MV-4-11 (cell line): ENCODE measurements around the gene COA7.
"Not testable (repeated sequence)": the region's sequence is repeated elsewhere in the genome, so short reads cannot be mapped to it uniquely, and the experiment has no call there.

Experiments
- DNase-seq: peaks from one replicate; lab custom pipeline; 2025; lab: John Stamatoyannopoulos, UW

The COA7 gene

DNA sequence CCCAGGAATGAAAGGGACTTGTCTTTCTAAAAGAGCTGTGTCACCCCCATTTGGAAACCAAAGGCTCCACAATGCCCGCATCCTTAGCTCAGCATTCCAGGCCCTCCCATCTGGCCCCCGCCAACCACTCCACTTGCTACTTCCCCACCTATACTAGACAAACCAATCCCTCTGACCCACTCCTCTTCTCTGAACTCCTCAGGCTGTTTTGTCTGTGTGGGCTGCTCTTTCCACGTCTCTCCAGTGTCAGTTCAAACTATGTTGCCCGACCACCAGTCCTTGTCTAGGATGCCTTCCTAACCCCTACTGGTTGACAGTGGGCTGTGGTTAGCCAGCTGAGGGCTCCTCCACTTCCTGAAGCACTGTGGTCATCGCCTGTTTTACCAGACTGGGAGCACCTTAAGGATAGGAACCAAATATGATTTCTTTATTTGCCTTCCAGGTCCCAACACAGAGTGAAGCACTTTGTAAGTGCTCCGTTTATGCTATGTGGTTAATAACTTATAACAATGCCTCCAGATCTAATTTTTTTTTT is 8.1 kb upstream of the COA7 start:
- peak; percentile 38 for DNase-seq

DNA sequence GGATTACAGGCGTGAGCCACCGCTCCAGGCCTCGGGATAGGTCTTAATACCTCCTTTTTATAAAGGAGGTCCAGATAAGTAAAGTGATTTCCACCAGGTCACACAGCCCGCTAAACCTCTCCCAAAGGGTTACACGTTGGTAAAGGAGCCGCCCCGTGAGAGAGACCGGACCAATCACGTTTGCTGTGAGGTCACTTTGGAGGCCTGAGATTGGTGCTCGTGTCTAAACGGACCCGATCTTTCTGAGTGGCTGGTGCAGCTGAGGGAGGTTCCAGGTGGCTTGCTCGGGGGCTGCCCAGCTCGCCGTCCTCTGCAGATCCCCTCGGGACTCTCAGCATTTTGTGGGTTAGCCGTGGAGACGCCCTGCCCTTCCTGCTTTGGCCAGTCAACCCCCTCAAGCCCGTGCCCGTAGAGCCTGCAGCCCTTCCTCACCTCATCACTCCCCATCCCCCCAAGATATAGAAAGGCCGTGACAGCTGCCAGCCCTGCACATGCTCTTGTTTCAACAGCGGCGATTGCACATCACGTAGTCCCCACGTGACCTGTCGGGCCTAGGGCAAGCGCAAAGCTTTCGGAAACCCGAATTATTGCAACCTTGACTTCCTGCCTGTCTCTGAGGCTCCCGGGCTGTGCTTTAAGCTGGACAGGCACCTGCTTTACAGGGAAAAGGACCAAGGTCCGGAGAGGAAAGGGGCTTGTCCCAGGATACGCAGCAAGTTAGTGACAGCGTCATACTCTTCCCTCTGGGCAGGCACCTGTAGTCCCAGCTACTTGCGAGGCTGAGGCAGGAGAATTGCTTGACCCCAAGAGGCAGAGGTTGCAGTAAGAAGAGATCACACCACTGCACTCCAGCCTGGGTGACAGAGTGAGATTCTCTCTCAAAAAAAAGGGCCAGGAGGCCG is 5.0 kb upstream of the COA7 start:
- peak; percentile 90 for DNase-seq

DNA sequence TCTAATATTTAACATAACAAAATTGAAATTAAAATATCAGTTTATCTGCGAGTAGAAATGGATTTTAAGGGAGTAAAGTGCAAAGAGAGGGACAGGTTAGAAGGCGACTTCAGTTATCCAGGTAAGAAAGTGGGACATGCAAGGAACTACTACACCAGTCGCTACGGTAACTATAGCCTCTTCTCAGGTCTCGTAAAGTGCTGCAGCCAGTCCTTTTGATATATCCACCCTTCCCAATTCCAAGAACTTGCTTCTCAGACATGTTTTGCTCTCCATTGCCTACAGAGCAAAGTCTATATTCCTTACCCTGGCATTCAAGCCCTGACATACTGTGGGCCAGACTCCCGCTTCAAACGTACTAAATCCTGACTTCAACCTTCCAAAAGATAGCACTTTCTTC is 2.5 kb downstream of the COA7 start:
- DNase-seq = no peak

DNA sequence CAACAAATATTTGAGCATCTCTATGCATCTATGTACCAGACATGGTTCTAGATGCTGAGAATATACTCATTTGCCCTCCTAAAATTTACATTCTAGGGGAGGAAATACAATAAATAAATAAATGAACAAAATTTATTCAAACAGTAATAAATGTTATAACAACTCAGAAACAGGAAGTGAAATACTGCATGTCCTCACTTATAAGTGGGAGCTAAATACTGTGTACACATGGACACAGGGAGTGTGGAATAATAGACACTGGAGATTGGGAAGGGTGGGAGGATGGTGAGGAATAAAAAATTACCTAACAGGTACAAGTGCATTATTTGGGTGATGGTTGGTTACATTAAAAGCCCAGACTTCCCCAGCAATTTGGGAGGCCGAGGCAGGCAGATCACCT is 4.3 kb downstream of the COA7 start:
- DNase-seq = peak; percentile 2

DNA sequence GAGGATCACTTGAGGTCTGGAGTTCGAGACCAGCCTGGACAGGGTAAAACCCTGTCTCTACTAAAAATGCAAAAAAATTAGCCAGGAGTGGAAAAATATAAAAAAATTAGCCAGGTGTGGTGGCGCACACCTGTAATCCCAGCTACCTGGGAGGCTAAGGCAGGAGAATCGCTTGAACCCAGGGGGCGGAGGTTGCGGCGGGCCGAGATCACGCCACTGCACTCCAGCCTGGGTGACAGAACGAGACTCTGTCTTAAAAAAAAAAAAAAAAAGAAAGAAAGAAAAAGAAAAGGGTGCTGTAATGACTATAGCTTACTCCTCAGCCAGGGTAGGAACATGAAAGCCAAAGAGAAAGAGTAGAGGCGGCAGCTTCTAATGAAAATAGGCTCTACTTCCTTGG is 4.8 kb downstream of the COA7 start:
- not testable (repeated sequence) for DNase-seq

DNA sequence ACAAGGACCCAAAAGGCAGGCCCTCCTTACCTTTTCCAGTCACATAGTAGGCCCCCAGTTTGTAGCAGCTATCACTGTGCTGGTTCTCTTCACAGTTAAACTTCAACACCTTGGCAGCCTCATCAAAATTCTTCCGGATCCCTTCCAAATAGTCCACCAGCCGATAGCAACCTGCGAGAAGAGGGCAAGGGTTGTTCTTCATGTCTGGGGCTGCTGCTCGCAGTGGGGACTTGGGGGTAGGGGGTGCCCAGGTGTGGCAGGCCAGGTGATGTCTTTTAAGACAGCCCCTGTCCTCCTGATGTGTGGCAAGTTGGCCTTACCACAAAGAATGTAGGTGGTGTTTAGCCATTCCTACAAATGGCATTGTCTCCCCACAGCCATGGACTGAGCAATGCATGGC is 5.5 kb downstream of the COA7 start:
- DNase-seq = no peak

DNA sequence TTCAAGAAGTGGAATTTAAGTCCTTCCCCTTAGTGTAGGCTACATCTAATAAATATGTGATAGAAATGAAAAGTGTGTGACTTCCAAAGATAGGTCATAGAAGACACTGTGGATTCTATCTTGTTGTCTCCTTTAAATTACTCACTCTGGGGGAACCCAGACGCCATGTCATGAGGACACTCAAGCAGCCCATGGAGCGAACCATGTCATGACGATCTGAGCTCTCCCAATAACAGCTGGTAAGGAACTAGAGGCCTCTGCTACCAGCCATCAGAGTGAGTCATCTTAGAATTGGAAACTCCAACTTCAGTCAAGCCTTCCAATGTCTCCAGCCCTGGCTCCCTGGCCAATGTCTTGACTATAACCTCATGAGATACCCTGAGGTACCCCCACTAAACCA is 6.3 kb downstream of the COA7 start:
- DNase-seq = peak; percentile 7

DNA sequence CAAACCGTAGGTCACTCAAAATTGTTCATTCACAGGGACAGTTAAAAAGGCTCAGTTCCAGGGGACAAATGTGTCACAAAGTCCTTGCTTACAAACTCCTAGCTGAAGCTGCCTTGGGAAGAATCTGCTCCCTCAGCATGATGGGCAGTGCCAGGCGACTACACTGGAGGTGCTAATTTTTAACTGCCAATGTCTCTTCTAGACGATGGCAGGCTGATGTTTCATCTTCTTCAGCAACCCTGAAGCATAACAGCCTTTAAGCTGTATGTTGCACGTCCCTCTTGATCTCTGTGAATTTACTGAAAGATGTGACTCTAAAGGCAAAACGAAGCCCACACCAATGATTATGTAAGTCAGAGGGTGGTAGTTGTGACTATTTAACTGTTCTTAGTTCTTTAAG is 11.3 kb downstream of the COA7 start:
- no peak for DNase-seq

DNA sequence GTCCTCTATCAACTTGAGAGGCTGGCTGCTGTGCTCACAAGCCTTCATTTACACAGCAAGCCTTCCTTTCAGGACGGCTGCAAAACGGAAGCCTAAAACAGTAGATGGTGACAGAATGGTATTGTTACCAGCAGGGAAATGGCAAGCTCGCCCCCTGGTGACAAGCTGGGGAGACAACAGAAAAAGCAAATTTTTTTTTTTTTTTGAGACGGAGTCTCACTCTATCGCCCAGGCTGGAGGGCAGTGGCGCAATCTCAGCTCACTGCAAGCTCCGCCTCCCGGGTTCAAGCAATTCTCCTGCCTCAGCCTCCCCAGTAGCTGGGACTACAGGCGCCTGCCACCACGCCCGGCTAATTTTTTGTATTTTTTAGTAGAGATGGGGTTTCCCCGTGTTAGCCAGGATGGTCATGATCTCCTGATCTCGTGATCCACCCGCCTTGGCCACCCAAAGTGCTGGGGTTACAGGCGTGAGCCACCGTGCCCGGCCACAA is 11.8 kb downstream of the COA7 start:
- peak; percentile 79 for DNase-seq

DNA sequence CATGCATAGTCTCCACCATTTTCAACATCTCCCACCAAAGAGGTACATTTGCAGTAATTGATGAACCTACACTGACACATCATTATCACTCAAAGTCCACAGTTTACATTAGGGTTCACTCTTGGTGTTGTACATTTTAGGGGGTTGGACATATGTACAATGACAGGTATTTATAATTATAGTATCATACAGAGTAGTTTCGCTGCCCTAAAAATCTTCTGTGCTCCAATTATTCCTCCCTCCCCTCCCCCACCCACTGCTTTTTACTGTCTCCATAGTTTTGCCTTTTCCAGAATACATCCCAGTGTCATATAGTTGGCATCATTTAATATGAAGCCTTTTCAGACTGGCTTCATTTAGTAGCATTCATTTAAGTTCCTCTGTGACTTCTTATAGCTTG is 13.6 kb downstream of the COA7 start:
- DNase-seq = no peak

DNA sequence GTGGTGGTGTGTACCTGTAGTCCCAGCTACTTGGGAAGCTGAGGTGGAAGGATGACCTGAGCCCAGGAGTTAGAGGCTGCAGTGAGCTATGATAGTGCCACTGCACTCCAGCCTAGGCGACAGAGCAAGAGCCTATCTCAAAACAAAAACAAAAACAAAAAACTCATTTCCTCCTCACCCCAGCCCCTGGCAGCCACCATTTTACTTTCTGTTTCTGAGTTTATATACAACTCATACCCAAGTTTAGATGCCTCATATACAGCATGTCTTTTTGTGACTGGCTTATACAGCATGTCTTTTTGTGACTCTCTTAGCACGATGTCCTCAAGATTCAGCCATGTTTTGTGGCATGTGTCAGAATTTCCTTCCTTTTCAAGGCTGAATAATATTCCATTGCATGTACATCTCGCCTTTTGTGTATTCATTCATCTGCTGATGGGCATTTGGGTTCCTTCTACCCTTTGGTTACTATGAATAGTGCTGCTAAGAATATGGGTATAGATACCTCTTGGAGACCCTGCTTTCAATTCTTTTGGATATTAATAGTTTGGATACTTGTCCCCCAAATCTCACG is 14.7 kb downstream of the COA7 start:
- no peak for DNase-seq

DNA sequence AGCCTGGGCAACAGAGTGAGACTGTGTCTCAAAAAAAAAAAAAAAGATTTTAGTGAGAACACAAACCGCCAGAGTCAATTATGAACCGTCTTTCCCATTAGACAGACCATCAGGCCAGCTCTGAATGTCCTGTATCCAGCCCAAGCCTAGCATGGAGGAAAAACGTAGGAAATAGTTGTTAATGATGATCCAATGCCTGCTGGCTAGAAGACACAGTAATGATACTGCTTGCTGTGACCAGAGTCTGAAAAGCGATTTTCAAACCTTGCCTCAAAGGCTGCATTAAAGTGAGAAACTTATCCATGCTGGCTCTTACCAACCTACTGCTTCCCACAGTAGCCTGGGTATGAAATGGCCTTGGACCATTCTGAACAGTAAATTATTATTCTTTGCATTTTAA is 17.0 kb downstream of the COA7 start:
- DNase-seq = no peak

DNA sequence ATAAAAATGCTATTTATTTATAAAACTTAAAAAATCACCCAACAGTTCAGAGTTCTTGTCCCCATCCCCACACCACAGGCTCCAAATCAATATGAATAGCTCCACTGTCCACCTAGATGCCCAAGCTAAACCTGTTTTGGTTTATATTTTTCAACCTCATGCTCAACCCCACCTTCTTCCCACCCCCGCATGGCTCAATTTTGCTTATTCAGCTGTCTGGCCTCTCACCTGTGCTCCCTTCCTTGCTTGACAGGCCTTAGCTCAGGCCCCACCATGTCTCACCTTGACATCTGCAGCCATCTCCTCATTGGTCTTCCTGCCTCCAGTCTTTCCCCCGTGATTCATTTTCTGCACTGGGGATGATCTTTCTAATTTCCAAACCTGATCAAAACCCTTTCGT is 17.8 kb downstream of the COA7 start:
- DNase-seq = no peak

DNA sequence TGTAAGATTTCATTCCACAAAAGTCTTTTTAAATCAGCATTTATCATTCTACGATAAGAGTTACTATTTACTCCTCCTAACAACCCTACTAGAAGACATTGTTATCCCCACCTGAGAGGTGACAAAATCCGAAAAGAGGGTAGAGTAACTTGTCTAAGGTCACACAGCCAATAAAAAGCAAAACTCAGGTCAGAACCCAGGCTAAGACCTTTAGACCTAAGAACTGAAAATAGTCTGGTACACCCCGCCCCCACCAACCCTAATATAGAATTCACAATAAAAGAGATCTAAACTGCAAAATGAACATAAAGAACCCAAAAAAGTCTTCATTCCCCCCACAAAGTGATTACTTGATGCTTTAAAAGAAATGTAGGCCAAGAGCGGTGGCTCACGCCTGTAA is 18.6 kb downstream of the COA7 start:
- no peak for DNase-seq

DNA sequence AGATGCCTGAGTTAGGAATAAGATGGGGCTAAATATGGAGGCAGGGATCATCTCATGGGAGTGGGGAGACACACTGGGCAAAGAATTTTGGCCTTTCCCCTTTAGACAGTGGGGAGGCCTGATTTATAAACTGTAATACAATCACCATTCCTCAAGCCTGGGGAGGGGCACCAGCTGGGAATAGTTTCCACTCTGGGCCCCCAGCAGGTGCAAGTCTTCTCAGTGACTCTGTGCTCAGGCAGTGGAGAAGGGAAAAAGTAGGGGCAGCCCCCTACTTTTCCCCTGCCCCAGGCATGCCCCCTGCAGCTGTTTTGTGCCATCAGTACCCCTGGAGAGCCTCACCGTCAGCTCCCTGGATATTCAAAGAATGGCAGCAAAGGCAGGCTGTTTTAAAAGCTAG is 19.1 kb downstream of the COA7 start:
- DNase-seq = no peak

DNA sequence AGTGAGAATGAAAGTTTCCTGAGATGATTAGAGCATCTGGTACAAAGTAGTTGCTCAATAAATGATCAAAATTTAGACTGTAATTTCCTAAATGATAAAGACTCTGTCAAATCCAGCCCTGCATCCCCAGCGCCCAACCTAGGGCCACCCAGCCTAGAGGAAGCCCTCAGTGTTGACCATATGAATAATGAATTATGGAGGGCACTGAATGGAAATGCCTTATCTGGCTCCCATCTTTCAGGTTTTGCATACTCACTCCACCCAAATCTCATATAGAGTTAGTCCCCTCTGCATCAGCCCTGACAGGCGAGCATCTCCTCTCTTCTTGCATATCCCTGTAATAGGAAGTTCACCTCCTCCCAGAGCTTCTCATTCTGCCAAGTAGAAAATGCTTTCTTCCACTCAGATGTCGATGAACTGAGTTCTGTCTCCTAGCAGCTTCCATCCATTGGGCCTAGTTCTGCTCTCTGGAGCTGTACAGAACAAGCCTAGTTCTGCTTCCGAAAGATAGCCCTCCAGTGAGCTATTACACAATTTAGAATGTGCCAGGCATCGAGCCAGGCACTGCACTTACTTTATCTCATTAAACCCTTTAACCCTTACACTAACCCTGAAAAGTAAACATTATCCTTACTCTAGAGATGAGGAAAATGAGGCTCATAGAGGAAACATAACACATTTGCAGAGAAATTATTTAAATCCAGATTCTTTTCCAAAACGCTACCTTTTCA is 20.9 kb downstream of the COA7 start:
- peak; percentile 12 for DNase-seq

DNA sequence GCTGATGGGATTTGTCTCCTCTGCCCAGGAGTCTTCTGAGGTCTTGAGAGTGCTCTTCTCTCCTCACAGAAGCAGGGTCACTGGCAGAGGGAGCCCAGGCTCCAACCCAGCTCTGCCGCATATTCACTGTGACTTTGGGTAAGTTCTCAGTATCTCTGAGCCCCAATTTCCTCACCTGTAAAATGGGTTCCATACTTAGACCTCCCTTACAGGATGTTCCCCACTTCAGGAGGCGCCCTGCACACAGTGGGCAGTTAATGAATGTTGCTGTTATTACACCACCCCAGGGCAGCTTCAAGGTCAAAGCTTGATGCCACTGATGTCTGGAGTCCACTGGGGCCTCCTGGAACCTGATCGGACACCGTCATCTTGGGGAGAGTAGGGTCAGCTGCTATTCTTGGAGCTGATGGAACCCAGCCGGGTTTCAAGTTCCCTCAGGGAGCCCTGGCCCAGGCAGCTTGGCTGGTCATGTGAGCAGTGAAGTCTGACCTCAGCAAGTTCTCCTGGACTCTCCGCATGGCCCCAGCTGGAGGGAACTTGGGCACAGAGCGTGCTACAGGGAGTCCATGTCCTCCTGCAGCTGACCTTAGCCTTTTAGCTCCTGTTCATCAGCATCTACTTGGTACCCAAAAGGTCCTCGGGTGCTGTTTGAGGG is 21.8 kb downstream of the COA7 start:
- no peak for DNase-seq

DNA sequence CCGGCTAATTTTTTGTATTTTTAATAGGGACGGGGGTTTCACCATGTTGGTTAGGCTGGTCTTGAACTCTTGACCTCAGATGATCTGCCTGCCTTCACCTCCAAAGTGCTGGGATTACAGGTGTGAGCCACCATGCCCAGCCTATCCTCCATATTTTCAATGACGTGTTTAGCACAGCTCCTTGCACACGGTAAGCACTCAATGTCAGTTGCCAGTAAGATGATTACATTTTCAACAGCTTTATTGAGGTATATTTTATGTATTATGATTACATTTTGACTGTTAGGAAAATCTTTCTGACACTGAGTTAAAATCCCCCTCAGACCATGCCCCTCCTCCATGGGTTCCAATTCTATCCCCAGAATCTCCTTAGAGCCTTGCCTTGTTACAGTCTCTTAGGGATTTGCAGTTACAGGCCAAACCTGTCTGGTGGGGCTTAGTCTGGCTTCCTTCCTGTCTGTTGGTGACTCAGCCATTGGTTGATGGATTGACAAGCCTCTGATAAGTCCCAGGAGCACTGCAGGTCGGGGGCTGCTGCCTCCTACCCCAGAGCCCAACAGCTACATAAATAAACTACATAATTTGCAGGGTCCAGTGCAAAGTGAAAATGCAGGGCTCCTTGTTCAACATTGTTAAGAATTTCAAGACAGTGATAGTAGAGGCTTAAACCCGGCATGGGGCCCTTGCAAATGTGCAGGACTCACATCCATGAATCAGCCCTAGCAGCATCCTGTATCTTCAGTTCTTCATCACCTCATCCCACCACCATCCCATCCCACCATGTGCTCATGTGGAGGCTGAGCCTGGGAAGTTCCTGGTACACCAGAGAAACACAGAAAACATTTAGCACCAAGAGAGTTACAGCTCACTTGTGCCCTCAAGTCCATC is 23.4 kb downstream of the COA7 start:
- DNase-seq = peak; percentile 52

DNA sequence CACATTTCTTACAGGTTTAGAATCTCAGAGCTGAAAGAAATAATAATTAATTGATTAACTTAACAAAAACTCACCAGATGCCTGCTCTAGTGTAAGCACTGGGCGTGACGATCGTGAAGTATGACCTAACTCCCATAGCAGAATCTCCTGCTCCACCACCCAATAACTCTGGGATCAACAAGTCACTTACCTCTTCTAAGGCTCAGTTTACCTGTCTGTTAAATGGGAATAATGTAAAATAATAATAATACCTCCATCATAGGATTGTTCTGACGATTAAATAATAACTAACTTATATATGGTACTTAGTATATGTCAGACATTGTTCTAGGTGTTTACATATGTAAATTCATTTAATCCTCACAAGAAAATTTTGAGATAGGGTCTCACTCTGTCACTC is 24.6 kb downstream of the COA7 start:
- DNase-seq = no peak

DNA sequence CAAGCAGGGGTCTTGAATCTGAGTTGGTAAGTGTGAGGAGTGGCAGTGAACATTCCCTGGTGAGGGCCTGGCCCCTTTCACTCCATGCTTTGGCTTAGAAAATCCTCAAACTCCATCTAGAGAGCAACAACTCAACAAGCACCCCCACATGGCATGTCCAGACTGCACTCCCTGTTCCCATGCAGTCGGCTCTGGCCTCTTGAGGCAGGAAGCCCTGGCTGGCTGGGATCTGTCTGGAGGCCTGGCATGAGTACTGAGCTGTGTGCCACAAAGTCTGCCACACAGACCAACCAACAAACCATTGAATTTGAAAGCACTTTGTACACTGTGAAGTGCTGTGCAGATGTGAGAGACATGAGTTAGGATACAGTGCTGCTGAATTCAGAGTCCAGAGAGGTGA is 25.2 kb downstream of the COA7 start:
- DNase-seq = no peak

DNA sequence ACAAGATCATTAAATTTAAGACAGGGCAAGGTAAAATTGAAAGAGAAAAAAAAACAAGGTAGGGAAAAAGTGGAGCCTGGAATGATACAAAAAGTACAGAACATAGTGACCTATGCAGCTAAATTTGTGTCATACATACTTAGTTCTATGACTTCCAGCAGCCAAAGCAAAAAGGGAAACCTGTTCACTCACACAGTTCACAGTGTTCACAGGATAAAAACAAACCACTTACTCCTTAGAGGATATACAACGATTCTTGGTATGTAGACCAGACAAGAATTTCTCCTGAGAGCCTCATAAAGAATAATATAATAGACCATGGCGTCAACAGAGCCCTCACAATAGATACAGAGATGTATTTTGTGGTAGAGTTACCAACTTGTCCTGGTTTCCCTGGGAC is 27.5 kb downstream of the COA7 start:
- no peak for DNase-seq
